HG03196 (cell line): Measurements from ENCODE around the gene TGFB1.
"Not testable (repeated sequence)": the region's sequence is repeated elsewhere in the genome, so short reads cannot be mapped to it uniquely, and the experiment has no call there.

Experiments used
- ATAC-seq: cut with Tn5 transposase; IDR thresholded peaks from one replicate; pipeline ENCODE4 v1.9.1; 2021; ENCODE audit not compliant: unreplicated experiment

TGFB1 gene

DNA sequence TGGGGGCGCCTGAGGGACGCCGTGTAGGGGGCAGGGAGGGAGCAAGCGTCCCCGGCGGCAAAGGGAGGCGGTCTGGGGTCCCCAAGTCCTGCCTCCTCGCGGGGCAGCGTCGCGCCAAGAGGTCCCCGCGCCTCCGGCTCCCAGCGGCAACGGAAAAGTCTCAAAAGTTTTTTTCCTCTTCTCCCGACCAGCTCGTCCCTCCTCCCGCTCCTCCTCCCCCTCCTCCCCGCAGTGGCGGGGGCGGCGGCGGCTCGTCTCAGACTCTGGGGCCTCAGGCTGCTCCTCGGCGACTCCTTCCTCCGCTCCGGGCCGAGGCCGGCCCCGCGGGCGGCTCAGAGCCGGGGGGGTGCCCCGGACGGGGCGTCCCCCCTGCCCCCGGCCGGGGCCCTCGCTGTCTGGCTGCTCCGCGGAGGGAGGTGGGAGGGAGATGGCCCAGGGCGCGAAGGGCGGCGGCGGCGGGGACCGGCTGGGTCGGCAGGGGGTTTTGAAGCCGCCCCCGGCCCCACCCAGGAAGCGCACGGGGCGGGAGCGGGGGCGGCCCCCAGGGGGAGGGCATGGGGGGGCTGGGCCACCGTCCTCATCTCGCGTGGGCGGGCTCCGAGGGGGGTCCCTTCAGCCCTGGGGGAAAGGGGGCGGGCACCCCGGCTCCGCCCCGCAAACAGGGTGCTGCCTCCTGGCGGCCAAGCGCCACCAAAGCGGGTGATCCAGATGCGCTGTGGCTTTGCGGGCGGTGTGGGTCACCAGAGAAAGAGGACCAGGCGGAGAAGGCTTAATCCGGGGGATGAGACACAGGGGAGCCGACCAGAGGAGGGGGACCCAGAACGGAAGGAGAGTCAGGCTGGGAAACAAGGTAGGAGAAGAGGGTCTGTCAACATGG lies at the start of gene TGFB1:
Gene TGFB1 (minus strand): TSS at position 457 of the 877 bp plus-strand sequence. CDS start 878 bp downstream, outside the sequence.
- ATAC-seq, result peak; percentile 38

DNA sequence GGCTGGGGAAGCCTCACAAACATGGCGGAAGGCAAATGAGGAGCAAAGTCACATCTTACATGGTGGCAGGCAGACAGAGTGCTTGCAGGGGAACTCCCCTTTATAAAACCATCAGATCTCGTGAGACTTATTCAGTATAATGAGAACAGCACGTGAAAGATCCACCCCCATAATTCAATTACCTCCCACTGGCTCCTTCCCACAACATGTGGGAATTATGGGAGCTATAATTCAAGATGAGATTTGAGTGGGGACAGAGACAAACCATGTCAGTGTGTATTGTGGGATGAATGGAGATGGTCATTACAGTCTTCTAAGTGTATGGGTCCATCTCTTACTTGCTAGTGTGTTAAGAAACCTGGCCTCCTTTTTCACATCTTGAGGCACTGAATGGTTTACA lies 48.3 kb upstream of the TGFB1 start:
- no peak for ATAC-seq

DNA sequence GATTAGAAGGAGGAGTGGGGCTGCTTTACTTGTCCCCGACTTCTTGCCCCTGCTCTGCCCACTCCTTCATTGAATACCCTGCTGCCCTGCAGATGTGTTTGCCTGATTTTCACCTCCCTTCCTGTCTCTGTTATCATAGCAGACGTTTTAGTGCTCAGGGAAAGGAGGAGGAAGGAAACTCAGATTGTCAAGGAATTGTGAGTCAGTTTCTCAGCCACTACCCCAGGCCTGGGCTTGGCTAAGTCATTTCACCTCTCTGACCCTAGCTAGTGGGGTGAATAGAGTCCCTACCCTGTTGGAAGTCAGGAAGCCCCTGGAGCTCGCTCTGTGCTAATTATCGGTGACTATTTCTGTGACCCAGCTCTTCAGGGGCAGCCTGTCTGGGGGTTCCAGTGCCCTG lies 47.8 kb upstream of the TGFB1 start:
- no peak for ATAC-seq

DNA sequence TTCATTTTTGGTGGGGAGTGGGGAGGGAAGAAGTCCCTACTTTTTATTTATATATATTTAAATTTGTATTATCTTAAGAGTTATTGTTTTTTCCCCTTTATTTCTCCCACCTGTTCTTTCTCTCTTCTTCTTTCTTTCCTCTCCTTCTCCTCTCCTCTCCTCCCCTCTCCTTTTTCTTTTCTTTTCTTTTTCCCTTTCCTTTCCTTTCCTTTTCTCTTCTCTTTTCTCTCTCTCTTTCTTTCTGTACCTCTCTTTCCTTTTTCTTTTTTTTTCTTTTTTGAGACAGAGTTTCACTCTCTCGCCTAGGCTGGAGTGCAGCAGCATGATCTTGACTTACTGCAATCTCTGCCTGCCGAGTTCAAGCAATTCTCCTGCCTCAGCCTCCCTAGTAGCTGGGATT lies 45.8 kb upstream of the TGFB1 start:
- ATAC-seq, result no peak

DNA sequence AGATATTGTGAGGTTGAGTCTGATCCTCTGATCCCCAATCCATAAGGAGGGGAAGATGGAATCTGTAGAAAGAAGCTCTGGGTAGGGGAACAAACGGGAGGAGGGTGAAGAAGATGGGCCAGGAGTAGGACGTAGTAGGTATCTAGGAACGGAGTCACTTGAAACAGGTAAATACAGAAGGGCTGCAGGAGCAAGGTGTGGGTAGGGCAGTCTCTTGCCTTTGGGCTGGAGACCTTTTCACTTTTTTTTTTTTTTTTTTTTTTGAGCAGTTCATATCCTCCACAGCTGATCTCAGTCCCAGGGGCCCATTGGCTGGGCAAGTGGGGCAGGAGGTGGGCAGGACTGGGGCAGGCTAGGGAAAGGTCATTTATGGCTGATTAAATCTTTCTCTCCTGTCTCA lies 45.4 kb upstream of the TGFB1 start:
- no peak for ATAC-seq

DNA sequence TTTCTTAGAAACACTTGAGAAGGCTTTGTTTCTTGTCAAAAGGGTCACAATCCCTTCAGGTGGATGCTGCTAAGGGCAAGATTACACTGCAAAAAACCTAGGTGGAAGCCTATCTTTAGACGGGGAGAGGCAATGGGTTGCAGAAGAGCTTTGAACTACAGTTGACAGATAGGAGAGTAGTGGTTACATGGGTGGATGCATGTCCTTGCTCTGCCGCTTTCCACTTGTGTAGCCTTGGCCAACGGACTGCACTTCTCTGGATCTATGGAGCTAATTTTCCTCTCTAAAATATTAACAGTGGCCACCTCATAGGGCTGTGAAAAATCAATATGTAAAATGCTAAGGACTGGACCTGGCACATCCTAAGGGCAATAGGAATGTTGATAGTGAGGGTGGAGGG lies 44.9 kb upstream of the TGFB1 start:
- no peak for ATAC-seq

DNA sequence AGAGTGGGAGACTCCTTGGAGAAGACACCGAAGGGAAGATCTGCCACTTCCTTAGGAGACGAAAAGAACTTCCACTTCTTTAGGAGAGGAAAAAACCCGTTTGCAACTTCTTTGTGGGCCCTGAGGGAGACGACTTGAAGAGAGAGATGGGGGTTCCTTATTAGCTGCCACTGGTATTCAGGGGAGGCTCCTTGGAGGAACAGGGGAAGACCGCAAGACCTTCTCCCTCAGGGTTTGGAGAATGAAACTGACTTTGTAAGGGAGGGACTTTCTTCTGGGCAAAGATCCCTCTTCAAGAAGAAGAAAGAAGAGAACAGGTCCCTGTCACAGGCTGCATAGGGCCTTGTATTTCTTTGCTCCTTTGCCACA lies 44.3 kb upstream of the TGFB1 start:
- no peak for ATAC-seq

DNA sequence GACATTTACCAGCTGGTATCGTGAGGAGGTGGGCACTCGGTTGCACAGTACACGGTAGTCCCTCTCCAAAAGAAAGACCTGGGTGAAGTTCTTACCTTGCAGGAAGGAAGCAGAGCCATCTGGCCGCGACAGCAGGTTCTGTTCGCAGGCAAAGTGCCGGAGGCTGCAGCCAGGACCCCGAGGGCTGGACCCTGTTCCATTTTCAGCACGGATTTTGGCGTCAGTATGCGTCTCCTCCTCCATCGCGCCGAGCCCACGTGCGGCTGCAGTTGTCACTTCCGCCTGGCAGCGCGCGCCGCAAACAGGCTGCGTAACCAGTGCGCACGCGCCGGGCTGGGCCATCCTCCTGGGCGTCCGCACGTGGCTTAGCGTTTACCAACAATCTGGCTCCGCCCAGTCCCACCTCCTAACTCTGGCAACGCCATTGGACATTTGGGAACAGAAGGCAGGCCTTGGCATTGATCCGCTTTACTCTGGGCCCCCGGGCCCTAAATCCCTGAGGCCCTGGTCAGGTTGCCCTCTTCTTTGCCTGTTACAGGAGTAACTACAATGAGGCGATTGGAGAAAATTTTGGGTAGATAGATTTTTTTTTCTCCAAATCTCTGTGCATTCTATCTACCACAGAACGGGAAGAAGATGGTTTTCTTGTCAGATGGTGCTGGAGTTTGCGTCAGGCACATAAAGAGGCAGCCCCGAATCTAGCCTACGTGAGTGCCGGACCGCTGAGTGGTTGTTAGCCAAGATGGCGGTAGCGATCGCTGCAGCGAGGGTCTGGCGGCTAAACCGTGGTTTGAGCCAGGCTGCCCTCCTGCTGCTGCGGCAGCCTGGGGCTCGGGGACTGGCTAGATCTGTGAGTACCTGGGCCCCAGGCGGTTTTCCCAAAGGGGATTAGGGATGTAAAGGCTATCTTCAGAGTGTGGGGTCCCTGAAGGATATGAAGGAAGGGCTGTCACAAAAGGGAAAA lies 43.6 kb upstream of the TGFB1 start, which contains the start of the genes BCKDHA and EXOSC5:
Gene BCKDHA (plus strand): TSS at position 733 of the 964 bp plus-strand sequence. CDS start 10 bp downstream, at position 743.
Gene EXOSC5 (minus strand): TSS at position 274 of the 964 bp plus-strand sequence. CDS start 31 bp downstream, at position 243.
- ATAC-seq, result peak; percentile 87

DNA sequence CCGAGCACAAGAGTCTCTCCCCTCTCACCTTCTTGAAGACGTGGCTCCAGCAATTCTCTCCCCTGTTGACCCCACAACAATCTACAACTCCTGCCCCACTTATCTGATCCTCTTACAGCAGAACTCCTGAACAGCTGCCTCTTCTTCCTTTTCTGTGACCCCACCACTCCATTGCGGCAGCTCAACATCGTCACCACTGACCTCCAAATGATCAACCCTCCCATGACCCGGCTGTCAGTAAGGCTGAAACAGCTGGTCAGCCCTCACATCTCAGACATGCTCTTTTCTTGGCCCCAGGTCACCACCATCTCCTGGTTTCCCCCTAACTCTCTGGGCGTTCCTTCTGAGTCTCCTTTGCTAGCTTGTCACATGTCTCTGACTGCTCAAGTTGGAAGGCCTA lies 41.6 kb upstream of the TGFB1 start:
- ATAC-seq, result no peak

DNA sequence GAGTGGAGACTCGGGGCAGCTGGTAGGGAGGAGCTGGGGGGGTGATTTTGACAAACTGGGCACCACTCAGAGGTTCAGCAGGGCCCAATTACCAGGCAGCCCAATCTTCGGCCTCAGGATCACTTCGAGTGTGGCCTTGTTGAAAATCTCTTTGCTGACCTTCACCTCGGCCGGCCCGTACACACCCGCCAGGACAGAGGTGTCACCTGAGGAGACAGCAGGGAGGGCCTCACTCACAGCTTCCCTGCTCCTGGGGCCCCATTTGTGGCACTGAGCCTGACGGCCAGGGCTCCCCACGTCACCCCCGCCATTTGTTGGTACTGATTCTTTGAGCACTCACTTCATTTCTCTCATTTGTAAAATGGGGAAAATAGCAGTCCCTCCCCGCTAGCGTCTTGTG lies 39.1 kb upstream of the TGFB1 start:
- no peak for ATAC-seq

DNA sequence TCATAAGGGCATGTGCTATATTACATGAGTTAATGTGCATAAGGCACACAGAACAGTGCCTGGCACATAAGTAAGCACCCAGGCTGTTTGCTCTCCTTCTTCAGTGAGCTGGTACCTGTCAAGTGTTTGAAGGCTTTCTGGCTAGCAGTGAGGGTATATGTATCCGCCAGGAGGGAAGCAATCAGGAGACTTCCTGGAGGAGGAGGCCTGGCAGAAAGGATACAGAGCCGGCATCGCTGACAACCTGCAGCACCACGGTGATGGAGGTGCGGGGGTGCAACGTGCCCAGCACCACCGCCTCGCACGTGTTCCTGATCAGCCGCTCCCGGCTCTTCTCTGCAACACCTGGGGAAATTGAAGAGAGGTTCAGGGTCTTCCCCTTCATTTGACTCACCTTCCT lies 37.9 kb upstream of the TGFB1 start:
- ATAC-seq, result no peak

DNA sequence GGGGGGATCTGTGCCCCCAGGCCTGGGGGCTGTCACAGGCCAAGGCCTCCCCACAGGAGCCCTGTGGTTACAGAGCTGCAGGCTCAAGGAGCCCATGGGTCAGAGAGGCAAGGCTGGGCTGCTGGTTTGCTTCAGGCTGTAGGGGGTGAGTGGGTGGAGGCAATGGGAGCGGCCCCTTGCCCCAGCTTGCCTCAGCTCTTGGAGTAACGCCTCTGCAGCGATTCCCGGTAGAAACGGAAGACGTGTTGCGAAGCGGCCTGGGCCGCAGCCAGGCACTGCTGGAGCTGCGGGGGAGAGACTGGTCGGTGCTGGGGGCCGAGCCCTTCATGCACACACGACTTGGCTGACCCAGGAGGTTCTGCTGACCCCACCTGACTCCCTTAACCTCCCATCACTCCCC lies 32.7 kb upstream of the TGFB1 start:
- no peak for ATAC-seq

DNA sequence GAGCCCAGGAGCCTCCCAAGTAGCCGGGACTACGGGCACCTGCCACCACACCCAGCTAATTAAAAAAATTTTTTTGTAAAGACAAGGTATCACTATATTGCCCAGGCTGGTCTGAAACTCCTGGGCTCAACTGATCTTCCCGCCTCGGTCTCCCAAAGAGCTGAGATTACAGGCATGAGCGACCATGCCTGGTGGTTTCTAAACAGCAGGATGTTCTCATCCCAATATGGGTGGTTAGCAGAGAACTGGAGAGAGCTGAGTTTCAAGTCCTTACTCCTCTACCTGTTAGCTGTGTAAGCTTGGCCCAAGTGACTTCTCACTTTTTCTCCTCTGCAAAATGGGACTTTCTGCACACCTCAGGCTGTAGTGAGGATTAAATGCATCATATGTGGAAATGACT lies 30.6 kb upstream of the TGFB1 start:
- ATAC-seq, result no peak

DNA sequence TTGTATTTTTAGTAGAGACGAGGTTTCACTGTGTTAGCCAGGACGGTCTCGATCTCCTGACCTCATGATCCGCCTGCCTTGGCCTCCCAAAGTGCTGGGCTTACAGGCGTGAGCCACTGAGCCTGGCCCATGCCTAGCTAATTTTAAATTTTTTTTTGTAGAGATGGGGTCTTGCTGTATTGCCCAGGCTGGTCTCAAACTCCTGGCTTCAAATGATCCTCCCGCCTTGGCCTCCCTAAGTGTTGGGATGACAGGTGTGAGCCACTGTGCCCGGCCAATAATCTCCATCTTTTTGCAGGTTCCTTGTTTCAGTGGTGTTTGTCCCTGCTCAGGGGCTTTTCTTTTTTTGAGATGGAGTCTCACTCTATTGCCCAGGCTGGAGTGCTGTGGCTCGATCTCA lies 27.8 kb upstream of the TGFB1 start:
- not testable (repeated sequence) for ATAC-seq

DNA sequence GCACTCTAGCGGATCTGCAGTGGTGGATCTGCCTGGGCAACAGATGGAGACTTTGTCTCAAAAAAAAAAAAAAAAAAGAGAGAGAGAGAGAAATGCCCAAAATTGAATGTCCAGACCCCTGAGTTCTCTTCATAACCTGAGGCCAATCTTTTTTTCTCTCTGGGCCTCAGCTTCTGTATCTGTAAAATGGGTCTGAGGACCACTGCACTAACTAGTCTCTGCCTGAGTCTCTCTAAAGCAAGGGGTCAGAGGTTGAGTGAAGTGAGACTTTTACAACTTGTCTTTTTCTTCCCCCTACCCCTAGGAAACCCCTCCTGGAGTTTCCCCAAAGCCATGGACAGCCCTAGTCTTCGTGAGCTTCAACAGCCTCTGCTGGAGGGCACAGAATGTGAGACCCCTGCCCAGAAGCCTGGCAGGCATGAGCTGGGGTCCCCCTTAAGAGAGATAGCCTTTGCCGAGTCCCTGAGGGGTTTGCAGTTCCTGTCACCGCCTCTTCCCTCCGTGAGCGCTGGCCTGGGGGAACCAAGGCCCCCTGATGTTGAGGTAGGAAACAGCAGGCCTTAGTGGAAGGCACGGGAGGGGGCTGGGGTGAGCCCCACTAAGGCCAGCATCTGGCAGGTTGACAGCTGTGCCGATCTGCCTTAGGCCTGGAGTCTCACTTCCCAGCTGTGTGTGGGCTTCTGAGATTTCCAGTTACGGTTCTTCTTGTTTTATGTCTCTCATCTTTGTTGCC lies 24.4 kb upstream of the TGFB1 start:
- peak; percentile 50 for ATAC-seq

DNA sequence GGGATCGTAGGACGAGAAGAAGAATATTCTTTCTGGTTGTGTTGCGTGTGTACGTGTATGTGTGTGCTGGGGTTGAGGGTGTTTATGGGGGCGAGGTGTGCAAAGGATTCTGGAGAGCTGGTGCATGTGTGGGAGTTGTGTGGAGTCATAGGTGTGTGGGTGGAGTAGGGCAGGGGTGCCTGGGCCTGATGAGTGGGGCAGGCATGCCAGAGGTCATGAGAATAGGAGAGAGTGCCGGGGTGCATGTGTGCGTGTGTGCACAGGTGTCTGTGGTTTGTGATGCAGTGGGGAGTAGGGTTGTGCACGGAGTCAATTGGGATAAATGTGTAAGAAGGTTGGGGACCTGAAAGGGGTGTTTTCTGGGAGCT lies 23.3 kb upstream of the TGFB1 start:
- ATAC-seq, result no peak

DNA sequence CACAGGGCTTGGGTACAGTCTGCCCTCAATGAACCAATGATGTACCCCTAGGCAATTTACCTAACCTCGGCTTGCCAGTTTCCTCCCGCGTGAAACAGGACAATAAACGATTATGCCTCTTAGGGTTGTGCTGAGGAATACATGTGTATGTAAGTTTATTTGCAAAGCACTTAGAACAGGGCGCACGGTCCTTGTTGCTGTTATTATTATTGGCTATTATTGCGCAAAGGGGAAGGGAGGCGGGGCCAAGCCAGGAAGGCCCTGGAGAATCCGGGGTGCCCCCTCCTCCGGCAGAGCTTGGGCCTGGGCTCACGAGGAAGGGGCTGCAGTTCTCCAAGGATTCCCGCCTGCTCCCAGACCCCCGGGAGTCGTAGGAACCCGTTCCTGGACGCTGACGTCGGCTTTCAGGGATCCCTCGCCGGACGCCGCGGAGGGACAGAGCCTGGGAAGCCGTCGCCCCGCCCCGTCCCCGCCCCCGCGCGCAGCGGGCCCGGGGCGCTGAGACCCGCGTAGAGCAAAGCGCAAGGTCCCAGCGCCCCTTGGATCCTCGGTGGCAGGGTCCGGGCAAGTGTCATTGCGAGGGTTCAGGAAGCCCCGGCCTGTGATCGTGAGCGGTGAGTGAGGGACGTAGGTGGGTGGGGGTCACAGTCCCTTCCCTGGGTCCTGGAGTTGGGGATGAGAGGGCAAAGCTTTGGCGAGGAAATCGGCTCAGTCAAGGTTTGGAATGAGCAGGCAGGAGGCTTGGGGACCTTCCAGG lies 22.7 kb upstream of the TGFB1 start, which contains the start of gene TMEM91:
Gene TMEM91 (plus strand): TSS at position 293 of the 757 bp plus-strand sequence. CDS start 1,777 bp downstream, outside the sequence.
- ATAC-seq, result no peak

DNA sequence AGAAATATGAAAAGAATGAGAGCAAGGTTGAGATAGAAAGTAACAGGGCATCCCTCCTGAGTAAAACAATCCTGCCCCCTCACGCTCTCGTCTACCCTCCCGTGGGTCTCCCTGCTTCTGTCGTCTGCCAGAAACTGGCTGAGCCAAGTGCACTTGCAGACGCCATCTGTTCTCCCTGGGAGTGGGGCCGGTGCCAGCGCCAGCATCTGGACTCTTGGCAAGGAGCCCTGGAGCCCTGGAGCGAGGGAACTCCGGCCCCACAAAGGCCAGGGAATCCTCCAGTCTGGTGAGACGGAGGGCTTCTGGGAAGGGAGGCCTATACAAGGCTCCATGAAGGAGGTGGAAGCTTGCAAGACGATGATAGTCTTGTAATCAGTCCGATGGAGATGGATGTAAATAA lies 20.3 kb upstream of the TGFB1 start:
- no peak for ATAC-seq

DNA sequence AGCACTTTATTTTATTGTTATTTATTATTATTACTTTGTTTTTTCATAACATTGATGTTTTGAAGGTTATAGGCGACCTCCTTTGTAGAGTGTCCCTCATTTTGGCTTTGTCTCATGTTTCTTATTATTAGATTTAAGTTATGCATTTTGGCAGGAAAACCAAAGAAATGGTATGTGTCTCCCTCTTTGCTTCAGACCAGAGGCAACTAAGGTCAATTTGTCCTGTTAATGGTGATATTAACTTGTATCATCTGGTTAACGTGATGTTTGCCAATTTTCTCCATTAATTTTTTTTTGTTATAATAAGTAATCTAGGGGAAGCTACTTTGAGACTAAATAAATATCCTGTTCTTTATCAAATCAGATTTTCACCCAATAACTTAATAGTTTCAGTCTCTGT lies 18.8 kb upstream of the TGFB1 start:
- no peak for ATAC-seq

DNA sequence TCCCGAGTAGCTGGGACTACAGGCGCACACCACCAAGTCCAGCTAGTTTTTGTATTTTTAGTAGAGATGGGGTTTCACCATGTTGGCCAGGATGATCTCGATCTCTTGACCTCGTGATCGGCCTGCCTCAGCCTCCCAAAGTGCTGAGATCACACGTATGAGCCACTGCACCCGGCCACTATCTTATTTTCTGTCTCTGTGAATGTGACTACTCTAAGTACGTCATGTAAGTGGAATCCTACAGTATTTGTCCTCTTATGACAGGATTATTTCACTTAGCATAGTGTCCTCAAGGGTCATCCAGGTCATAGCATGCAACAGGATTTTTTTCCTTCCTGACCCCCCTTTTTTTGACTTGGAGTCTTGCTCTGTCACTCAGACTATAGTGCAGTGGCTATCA lies 17.8 kb upstream of the TGFB1 start:
- ATAC-seq, result no peak
